OCI-LY7 (cell line): Measurements from ENCODE around the gene OGFR.

Experiments
- EZH2phosphoT487 ChIP-seq: fragments of 200-600 bp; sonication (generic); IDR thresholded peaks from 2 replicates; pipeline ENCODE4 v1.6.1; 2018; ENCODE audit warnings: low read depth, borderline replicate concordance, mild to moderate bottlenecking, mixed run types, antibody characterized with exemption, low read length, moderate library complexity, mixed read lengths
- TF ChIP-seq, protein P1 (sequence below): fragments of 200-600 bp; sonication (generic); conservative IDR thresholded peaks from 2 replicates; pipeline ENCODE4 v1.5.1; 2014; ENCODE audit warnings: mild to moderate bottlenecking, antibody characterized with exemption, low read length, moderate library complexity, mixed read lengths

DNA sequence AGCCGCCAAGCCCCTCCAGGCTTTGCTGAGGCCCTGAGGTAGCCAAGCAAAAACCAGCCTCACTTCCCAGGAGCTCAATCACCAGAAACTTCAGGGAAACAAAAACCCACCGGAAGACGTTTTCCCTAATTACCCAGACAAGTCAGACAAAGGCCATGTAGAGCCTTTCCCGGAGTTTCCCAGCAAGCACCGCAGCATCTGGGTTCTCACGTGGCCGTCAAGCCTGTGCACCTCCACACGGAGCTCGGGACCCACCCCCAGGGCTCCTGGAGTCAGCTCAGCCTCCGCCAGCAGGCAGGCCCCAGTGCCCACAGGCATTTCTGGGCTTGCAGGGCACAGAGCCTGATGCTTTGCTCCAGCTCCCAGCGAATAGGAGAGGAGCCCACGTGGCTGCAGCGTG, 18.5 kb upstream of the OGFR start:
- TF ChIP-seq, protein P1, sequence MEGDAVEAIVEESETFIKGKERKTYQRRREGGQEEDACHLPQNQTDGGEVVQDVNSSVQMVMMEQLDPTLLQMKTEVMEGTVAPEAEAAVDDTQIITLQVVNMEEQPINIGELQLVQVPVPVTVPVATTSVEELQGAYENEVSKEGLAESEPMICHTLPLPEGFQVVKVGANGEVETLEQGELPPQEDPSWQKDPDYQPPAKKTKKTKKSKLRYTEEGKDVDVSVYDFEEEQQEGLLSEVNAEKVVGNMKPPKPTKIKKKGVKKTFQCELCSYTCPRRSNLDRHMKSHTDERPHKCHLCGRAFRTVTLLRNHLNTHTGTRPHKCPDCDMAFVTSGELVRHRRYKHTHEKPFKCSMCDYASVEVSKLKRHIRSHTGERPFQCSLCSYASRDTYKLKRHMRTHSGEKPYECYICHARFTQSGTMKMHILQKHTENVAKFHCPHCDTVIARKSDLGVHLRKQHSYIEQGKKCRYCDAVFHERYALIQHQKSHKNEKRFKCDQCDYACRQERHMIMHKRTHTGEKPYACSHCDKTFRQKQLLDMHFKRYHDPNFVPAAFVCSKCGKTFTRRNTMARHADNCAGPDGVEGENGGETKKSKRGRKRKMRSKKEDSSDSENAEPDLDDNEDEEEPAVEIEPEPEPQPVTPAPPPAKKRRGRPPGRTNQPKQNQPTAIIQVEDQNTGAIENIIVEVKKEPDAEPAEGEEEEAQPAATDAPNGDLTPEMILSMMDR = no peak
- no peak for TF ChIP-seq EZH2phosphoT487
